H1 (cell line): ENCODE results near the gene MBTPS1. TPM values are rescaled to one million over a fixed set of nuclear protein-coding genes. Genes with fewer than 3 reads are reported as not detected.

Experiments used
- GABPA ChIP-seq: IDR thresholded peaks from 2 replicates; pipeline ENCODE4 v1.6.1; 2011; ENCODE audit warnings: mild to moderate bottlenecking, low read length, moderate library complexity, borderline replicate concordance; ENCODE audit not compliant: insufficient read depth
- SP4 ChIP-seq: IDR thresholded peaks from 2 replicates; pipeline ENCODE4 v1.6.1; 2012; ENCODE audit warnings: low read length, inconsistent platforms
- polyA plus RNA-seq, 7 experiments: library from polyadenylated mRNA; depleted of rRNA in 3 of 7; stranded (reverse) in 5 of 7; unstranded in 2 of 7; fragments of >200 nt in 5 of 7; fragments of 200-250 nt in 2 of 7; gene quantifications; 1 replicate in 5 of 7; 2 replicates in 1 of 7; 4 replicates in 1 of 7; pipeline versions ENCODE4 v1.2.1 to v1.2.3, GENCODE V29; 2011 to 2013; ENCODE audit warnings: missing spikeins in 2 of 7, mixed read lengths in 2 of 7
- total RNA-seq: library from RNA; stranded (reverse); fragmentation: NEBNext Ultra II Directional; extraction: Animal tissue kit (Norgen Biotek cat#: 25700); gene quantifications from 2 replicates; pipeline ENCODE4 v1.2.1, GENCODE V29; 2021

The MBTPS1 gene
- total and polyA plus RNA-seq, 2 of the 8 experiments (the other 6 are each of a cell fraction or from before 2014, with no cell fraction given): 30.6 to 53.3 TPM

DNA sequence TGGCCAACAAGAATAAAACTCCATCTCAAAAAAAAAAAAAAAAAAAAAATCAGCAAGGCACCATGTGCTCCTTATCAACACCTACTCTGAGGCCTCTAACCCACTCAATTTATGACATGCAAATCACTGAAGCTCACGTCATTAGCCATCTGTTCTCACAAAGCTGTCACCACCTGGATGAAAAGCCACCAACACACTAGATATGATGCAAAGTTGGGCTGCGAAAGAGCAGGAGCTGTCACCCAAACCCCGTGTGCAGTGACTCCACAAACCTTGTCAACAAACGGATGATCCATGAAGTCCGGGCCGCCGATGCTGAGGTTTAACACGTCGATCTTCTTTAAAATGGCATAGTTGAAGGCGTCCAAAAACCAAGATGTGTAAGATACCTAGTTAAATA, 25.3 kb downstream of the MBTPS1 start (continued):
- no peak for TF ChIP-seq GABPA
- TF ChIP-seq SP4: no peak
